GM19467 (cell line): ENCODE measurements around the gene GIPC3.
"Not testable (repeated sequence)": the region's sequence is repeated elsewhere in the genome, so short reads cannot be mapped to it uniquely, and the experiment has no call there.

ENCODE experiments used
- ATAC-seq: cut with Tn5 transposase; IDR thresholded peaks from one replicate; pipeline ENCODE4 v1.9.1; 2021; ENCODE audit warnings: mild to moderate bottlenecking, moderate library complexity; ENCODE audit not compliant: unreplicated experiment

The GIPC3 gene

GRCh38 chr19:3575949-3576673 is 9.2 kb upstream of the GIPC3 start:
- ATAC-seq: no peak

GRCh38 chr19:3576696-3577443 is 8.4 kb upstream of the GIPC3 start:
- no peak for ATAC-seq

- no peak for ATAC-seq
These were observed 7.4 kb upstream of the GIPC3 start for GRCh38 chr19:3577723-3578344.

- ATAC-seq: no peak
These were observed 6.9 kb upstream of the GIPC3 start for GRCh38 chr19:3578390-3578789.

GRCh38 chr19:3580156-3580934 is 4.9 kb upstream of the GIPC3 start:
- ATAC-seq: no peak

GRCh38 chr19:3581792-3582191 is 3.5 kb upstream of the GIPC3 start:
- not testable (repeated sequence) for ATAC-seq

GRCh38 chr19:3584036-3584802 is 1.1 kb upstream of the GIPC3 start:
- not testable (repeated sequence) for ATAC-seq

- no peak for ATAC-seq
These were observed 899 bp downstream of the GIPC3 start for GRCh38 chr19:3586127-3586626.

GRCh38 chr19:3586707-3587346 is 1.5 kb downstream of the GIPC3 start:
- no peak for ATAC-seq

- ATAC-seq: no peak
These were observed 4.2 kb downstream of the GIPC3 start for GRCh38 chr19:3589439-3589838.

GRCh38 chr19:3589949-3590348 is 4.7 kb downstream of the GIPC3 start:
- ATAC-seq: no peak

- no peak for ATAC-seq
These were observed 5.8 kb downstream of the GIPC3 start for GRCh38 chr19:3590991-3591659.

GRCh38 chr19:3591876-3592613 is 6.8 kb downstream of the GIPC3 start:
- no peak for ATAC-seq

GRCh38 chr19:3593156-3593555 is 7.9 kb downstream of the GIPC3 start:
- ATAC-seq: no peak

GRCh38 chr19:3595521-3596061 is 10.3 kb downstream of the GIPC3 start:
- no peak for ATAC-seq

GRCh38 chr19:3599776-3600187 is 14.5 kb downstream of the GIPC3 start:
- ATAC-seq: no peak

- ATAC-seq: no peak
These were observed 15.7 kb downstream of the GIPC3 start for GRCh38 chr19:3601021-3601420.

GRCh38 chr19:3603121-3603811 is 18.0 kb downstream of the GIPC3 start:
- no peak for ATAC-seq
